HG02943 (cell line): ENCODE results near the gene PROP1.
"Not testable (repeated sequence)": the region's sequence is repeated elsewhere in the genome, so short reads cannot be mapped to it uniquely, and the experiment has no call there.

Experiments
- ATAC-seq: cut with Tn5 transposase; IDR thresholded peaks from one replicate; pipeline ENCODE4 v1.9.1; 2021; ENCODE audit warnings: mild to moderate bottlenecking, low read depth, moderate library complexity; ENCODE audit not compliant: unreplicated experiment

PROP1 gene

GRCh38 chr5:177995691-177996595, at the start of gene PROP1:
Gene PROP1 (minus strand): TSS chr5:177996242. CDS start chr5:177995933, 309 bp downstream.
- no peak for ATAC-seq

- ATAC-seq, result not testable (repeated sequence)
These were observed 23.5 kb upstream of the PROP1 start for GRCh38 chr5:178019379-178020030.

- ATAC-seq, result not testable (repeated sequence)
These were observed 16.7 kb upstream of the PROP1 start for GRCh38 chr5:178012758-178013157.

- ATAC-seq, result not testable (repeated sequence)
These were observed 15.9 kb upstream of the PROP1 start for GRCh38 chr5:178011816-178012554.

GRCh38 chr5:178007272-178007671, 11.2 kb upstream of the PROP1 start:
- ATAC-seq, result not testable (repeated sequence)

- ATAC-seq, result peak; percentile 76
These were observed 10.6 kb upstream of the PROP1 start for GRCh38 chr5:178006536-178007231.

- peak; percentile 24 for ATAC-seq
These were observed 10.1 kb upstream of the PROP1 start for GRCh38 chr5:178006181-178006535.

- ATAC-seq, result no peak
These were observed 1.8 kb upstream of the PROP1 start for GRCh38 chr5:177997846-177998245.

- ATAC-seq, result no peak
These were observed 1.3 kb upstream of the PROP1 start for GRCh38 chr5:177997319-177997670.

GRCh38 chr5:177996660-177997318, 747 bp upstream of the PROP1 start:
- no peak for ATAC-seq

- ATAC-seq, result no peak
These were observed 1.4 kb downstream of the PROP1 start for GRCh38 chr5:177994561-177995190.

- no peak for ATAC-seq
These were observed 2.0 kb downstream of the PROP1 start for GRCh38 chr5:177994063-177994462.

- no peak for ATAC-seq
These were observed 3.6 kb downstream of the PROP1 start for GRCh38 chr5:177992466-177992865.

- no peak for ATAC-seq
These were observed 6.9 kb downstream of the PROP1 start for GRCh38 chr5:177988989-177989625.

- ATAC-seq, result no peak
These were observed 8.7 kb downstream of the PROP1 start for GRCh38 chr5:177987326-177987725.

GRCh38 chr5:177985430-177986040, 10.5 kb downstream of the PROP1 start:
- no peak for ATAC-seq

- ATAC-seq, result no peak
These were observed 11.3 kb downstream of the PROP1 start for GRCh38 chr5:177984584-177985206.
